ENCODE results near the gene NKD2.
"Not testable (repeated sequence)": the region's sequence is repeated elsewhere in the genome, so short reads cannot be mapped to it uniquely, and the experiment has no call there.

The NKD2 gene

DNA sequence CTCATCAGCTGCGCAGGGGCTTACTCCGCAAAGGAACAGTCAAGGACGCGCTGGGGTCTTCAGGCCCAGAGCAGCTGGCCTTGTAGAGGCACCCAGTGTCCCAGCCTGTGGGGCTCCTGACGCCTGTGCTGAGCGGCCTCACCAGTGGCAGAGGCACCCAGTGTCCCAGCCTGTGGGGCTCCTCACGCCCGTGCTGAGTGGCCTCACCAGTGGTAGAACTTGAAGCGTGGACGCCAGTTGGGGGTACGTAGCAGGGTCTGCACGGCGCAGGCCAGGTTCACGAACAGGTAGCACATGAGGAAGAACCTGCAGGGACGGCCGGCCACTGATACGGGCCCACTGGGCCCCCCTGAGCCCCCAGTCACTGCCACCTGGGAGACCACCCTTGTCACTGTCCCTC lies 67.3 kb downstream of the NKD2 start:
- DNase-seq = no peak

GRCh38 chr5:1076406-1076805 lies 67.8 kb downstream of the NKD2 start:
- no peak for DNase-seq

DNA sequence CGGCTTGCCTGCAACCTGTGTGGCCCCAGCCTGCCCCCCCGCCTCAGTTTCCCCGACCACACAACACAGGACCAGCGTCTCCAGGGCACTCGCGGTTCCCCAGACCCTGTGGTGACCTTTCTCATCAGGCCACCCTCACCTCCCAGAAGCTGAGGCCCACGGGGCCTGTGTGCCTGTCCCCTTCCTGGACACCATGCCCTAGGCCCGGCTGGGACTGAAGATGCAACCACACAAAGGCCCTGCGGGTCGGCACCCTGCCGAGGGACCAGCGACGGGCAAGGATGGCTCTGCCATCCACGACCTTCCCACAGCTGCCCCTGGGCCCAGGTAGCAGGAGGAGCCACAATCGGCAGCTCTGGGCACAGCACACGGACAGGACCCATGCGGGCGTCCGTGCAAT lies 68.4 kb downstream of the NKD2 start:
- DNase-seq = no peak

DNA sequence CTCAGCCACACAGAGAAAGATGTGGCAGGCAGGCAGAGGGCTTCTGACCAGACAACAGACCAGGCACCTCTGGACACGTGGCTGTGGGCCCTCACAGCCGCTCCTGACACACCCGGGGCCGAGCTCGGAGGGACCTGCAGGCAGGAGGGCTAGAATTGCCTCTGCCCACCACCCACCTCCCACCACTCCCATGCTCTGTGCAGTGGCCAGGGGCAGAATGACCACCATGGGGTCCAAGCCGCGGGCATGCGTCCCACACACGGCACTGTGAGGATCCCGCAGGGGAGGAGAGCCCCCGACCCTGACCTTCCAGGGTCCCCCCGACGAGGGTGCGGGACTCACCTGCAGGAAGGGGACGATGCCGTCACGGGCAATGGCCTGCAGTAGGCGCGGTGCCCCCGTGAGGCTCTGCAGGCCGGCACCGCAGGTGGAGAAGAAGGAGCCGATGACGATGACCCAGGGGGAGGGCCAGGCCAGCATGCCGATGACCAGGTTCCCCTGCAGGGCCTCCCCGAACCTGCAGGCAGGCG lies 69.0 kb downstream of the NKD2 start:
- DNase-seq = no peak

GRCh38 chr5:1078206-1078605 lies 69.6 kb downstream of the NKD2 start:
- DNase-seq = no peak

DNA sequence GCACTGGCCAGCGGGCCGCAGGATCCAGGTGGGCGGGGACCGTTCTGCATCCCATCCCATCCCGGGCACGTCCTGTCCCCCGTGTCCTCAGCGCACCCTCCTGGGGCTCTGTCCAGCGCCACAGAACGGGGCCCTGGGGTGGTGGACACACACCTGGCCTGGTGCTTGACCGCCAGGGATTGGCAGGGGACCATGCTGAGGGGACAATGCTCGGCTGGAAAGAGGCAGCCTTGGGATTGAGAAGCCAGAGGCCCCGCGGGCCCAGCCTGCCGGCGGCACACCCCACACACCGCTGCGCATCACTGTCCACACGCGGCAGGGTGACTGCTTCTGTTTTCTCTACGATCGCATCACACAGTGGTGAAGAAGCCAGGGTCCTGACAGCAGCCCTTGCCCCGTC lies 70.2 kb downstream of the NKD2 start:
- no peak for DNase-seq

GRCh38 chr5:1079486-1079885 lies 70.9 kb downstream of the NKD2 start:
- DNase-seq = no peak

GRCh38 chr5:1079961-1080360 lies 71.4 kb downstream of the NKD2 start:
- no peak for DNase-seq

DNA sequence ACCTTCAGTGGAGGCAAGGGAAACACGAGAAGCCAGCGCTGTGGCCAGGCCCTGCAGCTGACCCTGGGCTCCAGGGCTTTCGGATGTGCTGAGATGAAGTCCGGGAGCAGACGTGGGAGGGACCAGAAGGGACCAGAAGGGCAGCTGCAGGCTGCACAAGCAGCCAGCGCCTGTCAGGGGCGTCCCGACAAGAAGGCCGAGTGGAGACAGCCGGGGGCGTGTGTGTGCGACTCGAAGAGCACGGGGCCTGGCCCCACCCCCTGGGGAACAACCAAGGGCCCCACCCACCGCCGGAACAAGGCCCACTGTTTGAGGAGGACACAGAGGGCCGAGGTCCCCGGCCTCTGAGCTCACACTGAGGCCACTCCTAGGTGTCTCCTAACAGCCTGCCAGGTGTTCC lies 71.8 kb downstream of the NKD2 start:
- no peak for DNase-seq

DNA sequence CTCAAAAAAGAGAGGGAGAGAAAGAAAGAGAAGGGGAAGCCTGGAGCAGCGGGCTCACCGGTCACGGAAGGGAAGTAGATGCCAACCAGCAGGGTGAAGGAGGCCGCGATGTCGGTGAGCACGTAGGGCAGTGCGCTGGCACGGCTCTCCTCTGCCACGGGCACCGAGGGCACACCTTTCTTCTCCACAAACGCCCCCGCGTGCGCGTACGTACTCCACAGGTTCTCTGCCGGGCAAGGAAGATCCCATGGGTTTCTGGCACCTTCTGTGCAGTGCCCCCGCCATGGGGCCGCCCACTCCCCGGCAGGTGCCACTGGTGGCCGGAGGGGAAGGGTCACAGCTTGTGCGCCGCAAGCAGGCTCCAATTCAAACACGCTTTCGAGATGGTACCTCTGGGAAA lies 72.9 kb downstream of the NKD2 start:
- DNase-seq = no peak

GRCh38 chr5:1083026-1083425 lies 74.4 kb downstream of the NKD2 start:
- DNase-seq = not testable (repeated sequence)

DNA sequence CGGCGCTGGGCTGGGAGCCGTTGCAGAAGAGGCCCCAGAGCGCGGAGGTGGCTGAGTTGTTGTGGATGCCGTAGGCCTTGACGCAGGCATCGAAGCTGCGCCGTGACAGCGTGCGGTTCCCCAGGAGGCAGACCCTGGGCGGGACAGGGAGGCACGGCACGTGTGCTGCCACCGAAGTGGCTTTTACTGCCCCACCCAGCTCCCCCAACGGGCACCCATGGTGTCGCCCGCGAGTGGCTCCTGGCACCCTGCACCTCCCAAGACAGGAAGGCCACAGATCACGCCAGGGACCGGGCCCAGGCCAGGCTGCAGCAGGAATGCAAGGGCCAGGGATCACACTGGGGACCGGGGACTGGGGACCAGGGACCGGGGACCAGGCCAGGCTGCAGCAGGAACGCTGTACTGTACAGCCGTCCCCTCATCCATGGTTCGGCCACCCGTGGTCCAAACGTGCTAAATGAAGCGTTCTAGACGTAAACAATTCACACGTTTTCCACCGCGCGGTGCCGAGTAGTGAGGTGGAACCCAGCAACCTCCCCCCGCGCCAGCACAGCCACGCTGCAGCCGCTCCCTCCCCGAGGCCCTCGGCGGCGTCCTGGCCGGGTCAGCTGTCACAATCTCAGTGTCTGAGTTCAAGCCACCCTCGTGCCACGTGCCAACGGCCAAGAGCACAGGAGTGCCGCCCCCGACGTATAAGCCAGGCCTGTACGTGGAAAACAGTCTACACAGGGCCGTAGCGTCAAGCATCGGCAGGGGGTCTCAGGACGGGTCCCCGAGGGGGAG lies 75.4 kb downstream of the NKD2 start:
- DNase-seq = no peak

DNA sequence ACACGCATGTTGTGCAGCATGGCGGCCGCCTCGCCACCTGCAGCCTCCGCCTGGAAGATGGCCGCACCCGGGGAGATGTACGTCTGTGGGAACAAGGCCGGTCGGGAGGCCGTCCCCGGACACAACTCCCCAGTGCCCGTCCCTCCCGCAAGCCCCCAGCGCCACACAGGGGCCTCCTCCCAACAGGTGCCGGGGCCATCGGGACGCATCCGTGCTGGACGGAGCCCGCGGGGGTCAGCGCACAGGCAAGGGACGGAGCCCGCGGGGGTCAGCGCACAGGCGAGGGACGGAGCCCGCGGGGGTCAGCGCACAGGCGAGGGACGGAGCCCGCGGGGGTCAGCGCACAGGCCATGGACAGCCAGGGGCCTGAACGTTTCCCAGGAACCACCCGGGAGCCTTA lies 76.8 kb downstream of the NKD2 start:
- DNase-seq = no peak

- DNase-seq = no peak
Measured at GRCh38 chr5:1086137-1086536, 77.5 kb downstream of the NKD2 start.

GRCh38 chr5:1086871-1087270 lies 78.3 kb downstream of the NKD2 start:
- DNase-seq = no peak

- no peak for DNase-seq
Measured at GRCh38 chr5:1087428-1087827, 78.8 kb downstream of the NKD2 start.

GRCh38 chr5:1088031-1088430 lies 79.4 kb downstream of the NKD2 start:
- no peak for DNase-seq
